Measurements from ENCODE around the gene LRRC9. TPM values are rescaled to one million over a fixed set of nuclear protein-coding genes. Genes with fewer than 3 reads are reported as not detected.

The LRRC9 gene
- total and polyA plus RNA-seq, 2 donors (not counting 1 experiment from before 2014, with no cell fraction given): not detected

DNA sequence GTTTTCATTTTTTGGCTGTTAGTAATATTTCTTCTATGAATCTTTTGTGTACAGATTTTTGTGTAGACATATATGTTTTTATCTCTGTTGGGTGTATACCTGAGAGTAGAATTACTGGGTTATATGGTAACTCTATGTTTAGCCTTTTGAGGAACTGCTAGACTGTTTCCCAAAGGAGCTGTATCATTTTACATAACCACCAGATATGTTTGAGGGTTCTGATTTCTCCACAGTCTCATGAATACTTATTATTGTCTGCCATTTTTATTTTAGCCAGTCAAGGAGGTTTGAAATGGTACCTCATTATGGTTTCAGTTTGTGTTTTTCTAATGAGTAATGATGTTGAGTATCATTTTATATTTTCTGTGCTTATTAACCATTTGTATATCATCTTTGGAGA, 173.7 kb downstream of the LRRC9 start:
- no peaks in the 10 kb centered on the region for H3K27me3 Mint-ChIP-seq
- ATAC-seq (ENCODE audit: low read depth) (no peak), DNase-seq (no peak)
- peaks cover 41% of the 10 kb centered on the region for H3K4me1 Mint-ChIP-seq
- POLR2A ChIA-PET: interaction anchor here (0.5 kb wide), 1 partner anchor 155 kb away, joined by 6 read pairs; the partner anchor contains the start of gene PPM1A
- Histone ChIP-seq H3K27me3 (replicated peaks in 1 of 4; ENCODE audit: control extremely low read depth in 1 of 4, control insufficient read depth in 3 of 4, insufficient read depth in 4 of 4, low read length in 3 of 4) (no peaks in the 10 kb centered on the region), H2AFZ (ENCODE audit: insufficient read depth, low read depth, low read length, poor library complexity, severe bottlenecking) (peak overlapping the region; percentile 3), H3K27ac (ENCODE audit: low read length in 2 of 2) (no peak overlapping the region), H3K79me2 (ENCODE audit: control insufficient read depth, insufficient read depth, low read length) (peaks cover 60% of the 10 kb centered on the region), H3K4me3 (ENCODE audit: control extremely low read depth in 1 of 5, extremely low read depth in 1 of 5, insufficient read depth in 1 of 5, low read depth in 2 of 5, low read length in 4 of 5) (peak overlapping the region in 1 of 5 experiments; percentile 72), H3K4me1 (ENCODE audit: control insufficient read depth in 2 of 2, insufficient read depth in 2 of 2, low read length in 2 of 2) (peaks cover 19 to 21% of the 10 kb centered on the region in 2 donors), H3K4me2 (replicated peaks; ENCODE audit: low read depth, low read length, poor library complexity, severe bottlenecking) (peak overlapping the region; percentile 93), H3K9ac (ENCODE audit: low read length) (peak overlapping the region; percentile 95), H3K9me3 (ENCODE audit: control extremely low read depth in 1 of 3, control insufficient read depth in 2 of 3, insufficient read depth in 1 of 3, low read length in 2 of 3) (no peaks in the 10 kb centered on the region), H3K36me3 (replicated peaks in 1 of 2; ENCODE audit: control extremely low read depth in 1 of 2, control insufficient read depth in 1 of 2, extremely low read depth in 1 of 2, insufficient read depth in 2 of 2, low read length in 1 of 2) (peaks cover 0 to 4% of the 10 kb centered on the region in 2 experiments), H4K20me1 (ENCODE audit: control insufficient read depth, insufficient read depth, low read length, poor library complexity, severe bottlenecking) (no peaks in the 10 kb centered on the region)
- no peaks in the 10 kb centered on the region for H3K9me3 Mint-ChIP-seq (ENCODE audit: insufficient read depth)
- intact Hi-C loops (cut with micrococcal nuclease): loop anchor here (5.0 to 10.0 kb wide), 4 partner anchors 631 to 1659 kb away; partner anchors contain the start of genes HIF1A, SIX4, SLC38A6 and TRMT5
- peak overlapping the region; percentile 94 for H3K4me3 Mint-ChIP-seq
- TF ChIP-seq, protein P1, sequence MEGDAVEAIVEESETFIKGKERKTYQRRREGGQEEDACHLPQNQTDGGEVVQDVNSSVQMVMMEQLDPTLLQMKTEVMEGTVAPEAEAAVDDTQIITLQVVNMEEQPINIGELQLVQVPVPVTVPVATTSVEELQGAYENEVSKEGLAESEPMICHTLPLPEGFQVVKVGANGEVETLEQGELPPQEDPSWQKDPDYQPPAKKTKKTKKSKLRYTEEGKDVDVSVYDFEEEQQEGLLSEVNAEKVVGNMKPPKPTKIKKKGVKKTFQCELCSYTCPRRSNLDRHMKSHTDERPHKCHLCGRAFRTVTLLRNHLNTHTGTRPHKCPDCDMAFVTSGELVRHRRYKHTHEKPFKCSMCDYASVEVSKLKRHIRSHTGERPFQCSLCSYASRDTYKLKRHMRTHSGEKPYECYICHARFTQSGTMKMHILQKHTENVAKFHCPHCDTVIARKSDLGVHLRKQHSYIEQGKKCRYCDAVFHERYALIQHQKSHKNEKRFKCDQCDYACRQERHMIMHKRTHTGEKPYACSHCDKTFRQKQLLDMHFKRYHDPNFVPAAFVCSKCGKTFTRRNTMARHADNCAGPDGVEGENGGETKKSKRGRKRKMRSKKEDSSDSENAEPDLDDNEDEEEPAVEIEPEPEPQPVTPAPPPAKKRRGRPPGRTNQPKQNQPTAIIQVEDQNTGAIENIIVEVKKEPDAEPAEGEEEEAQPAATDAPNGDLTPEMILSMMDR (IDR thresholded peaks at IDR 0.05): no peak
- TF ChIP-seq EZH2 (IDR thresholded peaks at IDR 0.05; ENCODE audit: borderline replicate concordance, insufficient read depth, low read depth, low read length, poor library complexity, severe bottlenecking): no peak
- peak overlapping the region; percentile 23 for H3K27ac Mint-ChIP-seq
- CTCF ChIA-PET: interaction anchor here (0.6 to 4.3 kb wide), 3 partner anchors 67 to 128 kb away, joined by 3 to 24 read pairs (median 10); no protein-coding TSS in a partner anchor

DNA sequence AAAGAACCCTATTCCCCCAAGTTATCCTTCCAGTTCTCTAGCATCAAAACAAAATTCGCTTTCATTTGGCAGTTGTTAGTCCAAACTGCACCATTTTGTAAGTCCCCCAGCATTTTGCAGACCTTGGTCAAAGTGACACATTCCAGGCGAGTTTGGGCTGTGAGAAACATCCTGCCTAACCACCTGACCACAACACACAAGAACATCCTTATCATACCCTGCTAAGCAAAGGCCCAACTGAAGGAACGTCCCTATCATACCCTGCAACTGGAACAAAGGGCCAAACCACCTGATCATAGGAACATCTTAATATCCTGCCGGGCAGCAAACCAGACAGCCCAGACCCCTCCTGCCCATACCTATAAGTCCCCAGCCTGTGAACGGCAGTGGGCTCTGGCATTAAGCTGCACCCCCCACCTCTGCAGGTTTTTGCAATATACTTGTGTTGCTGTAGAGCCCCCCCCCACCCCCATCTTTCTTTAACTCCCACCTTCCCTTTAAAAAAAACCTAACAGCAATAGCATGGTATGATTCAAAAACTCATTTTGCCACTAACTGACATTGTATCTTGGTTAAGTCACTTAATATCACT, 174.5 kb downstream of the LRRC9 start:
- peak overlapping the region; percentile 47 for H3K27ac Mint-ChIP-seq
- no peak for TF ChIP-seq EZH2 (IDR thresholded peaks at IDR 0.05; ENCODE audit: borderline replicate concordance, insufficient read depth, low read depth, low read length, poor library complexity, severe bottlenecking)
- TF ChIP-seq, protein P1 (IDR thresholded peaks at IDR 0.05): no peak
- CTCF ChIA-PET: no interaction called here
- WGBS (ENCODE audit: insufficient coverage): 73% methylated on average over 3 of the region's 5 CpGs
- ATAC-seq (ENCODE audit: low read depth): no peak
- H3K27ac ChIP-seq (ENCODE audit: low read length in 2 of 2): no peak overlapping the region
- H3K9ac ChIP-seq (ENCODE audit: low read length): no peak overlapping the region
- peaks cover 0 to 4% of the 10 kb centered on the region in 2 experiments for H3K36me3 ChIP-seq (replicated peaks in 1 of 2; ENCODE audit: control extremely low read depth in 1 of 2, control insufficient read depth in 1 of 2, extremely low read depth in 1 of 2, insufficient read depth in 2 of 2, low read length in 1 of 2)
- no peak for DNase-seq
- H3K27me3 Mint-ChIP-seq: no peaks in the 10 kb centered on the region
- intact Hi-C loops (cut with micrococcal nuclease): loop anchor here (5.0 to 10.0 kb wide), 4 partner anchors 630 to 1658 kb away; partner anchors contain the start of genes HIF1A, SIX4, SLC38A6 and TRMT5
- H4K20me1 ChIP-seq (ENCODE audit: control insufficient read depth, insufficient read depth, low read length, poor library complexity, severe bottlenecking): no peaks in the 10 kb centered on the region
- H3K4me1 Mint-ChIP-seq: peaks cover 41% of the 10 kb centered on the region
- H2AFZ ChIP-seq (ENCODE audit: insufficient read depth, low read depth, low read length, poor library complexity, severe bottlenecking): no peak overlapping the region
- H3K9me3 ChIP-seq (ENCODE audit: control extremely low read depth in 1 of 3, control insufficient read depth in 2 of 3, insufficient read depth in 1 of 3, low read length in 2 of 3): no peaks in the 10 kb centered on the region
- peaks cover 67% of the 10 kb centered on the region for H3K79me2 ChIP-seq (ENCODE audit: control insufficient read depth, insufficient read depth, low read length)
- no peak overlapping the region for H3K4me2 ChIP-seq (replicated peaks; ENCODE audit: low read depth, low read length, poor library complexity, severe bottlenecking)
- peak overlapping the region; percentile 94 for H3K4me3 Mint-ChIP-seq
- no peaks in the 10 kb centered on the region for H3K27me3 ChIP-seq (replicated peaks in 1 of 4; ENCODE audit: control extremely low read depth in 1 of 4, control insufficient read depth in 3 of 4, insufficient read depth in 4 of 4, low read length in 3 of 4)
- no peaks in the 10 kb centered on the region for H3K9me3 Mint-ChIP-seq (ENCODE audit: insufficient read depth)
- POLR2A ChIA-PET: no interaction called here
- H3K4me3 ChIP-seq (ENCODE audit: control extremely low read depth in 1 of 5, extremely low read depth in 1 of 5, insufficient read depth in 1 of 5, low read depth in 2 of 5, low read length in 4 of 5): no peak overlapping the region
- H3K4me1 ChIP-seq (ENCODE audit: control insufficient read depth in 2 of 2, insufficient read depth in 2 of 2, low read length in 2 of 2): peaks cover 19 to 21% of the 10 kb centered on the region in 2 donors

All from B cell (primary cell).